Measurements from ENCODE around the gene OR52D1. TPM values are rescaled to one million over a fixed set of nuclear protein-coding genes. Genes with fewer than 3 reads are reported as not detected.

The OR52D1 gene
- total RNA-seq, 1 experiment from 2014 or later, result not detected

DNA sequence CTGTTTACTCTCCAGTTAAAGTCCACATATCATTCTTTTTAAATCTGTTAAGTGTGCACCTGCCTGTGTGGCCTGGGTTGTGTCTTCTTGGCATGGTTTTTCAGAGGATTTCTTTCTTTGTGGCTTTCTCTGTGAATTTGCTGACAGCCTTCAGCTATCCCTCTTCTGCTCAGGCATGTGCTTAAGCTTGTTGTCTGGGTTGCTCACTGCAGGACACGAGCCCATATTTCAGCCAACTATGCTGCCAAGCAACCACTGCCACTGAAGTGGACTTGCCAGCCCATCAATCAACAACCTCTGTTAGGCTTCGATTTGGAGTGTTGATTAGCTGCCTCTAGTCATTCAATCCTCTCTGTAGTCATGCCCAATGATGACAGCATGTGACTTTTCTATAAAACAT is 21.0 kb upstream of the OR52D1 start:
- H3K4me3 Mint-ChIP-seq (ENCODE audit: unreplicated experiment), result no peak overlapping the region

DNA sequence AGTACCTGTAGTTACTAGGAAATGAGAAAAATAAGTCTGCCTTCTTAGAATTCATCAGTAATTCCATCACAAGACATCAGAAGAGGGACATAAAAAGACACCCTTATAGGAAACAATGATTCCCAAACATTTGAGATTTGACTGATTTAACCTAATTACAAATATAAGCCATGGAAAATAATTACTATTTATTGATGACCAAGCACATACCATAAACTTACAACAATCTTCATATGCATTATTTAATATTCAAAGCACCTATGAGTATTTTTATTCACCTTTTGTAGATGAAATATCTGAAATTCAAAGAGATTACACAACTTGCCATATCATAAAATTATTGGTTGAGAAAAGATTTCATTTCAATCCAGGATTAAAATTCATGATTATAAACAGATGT is 14.6 kb upstream of the OR52D1 start:
- Mint-ChIP-seq H3K27ac (ENCODE audit: unreplicated experiment) (no peak overlapping the region), H3K4me3 (ENCODE audit: unreplicated experiment) (no peak overlapping the region), H3K4me1 (ENCODE audit: low read depth, unreplicated experiment) (no peaks in the 10 kb centered on the region), H3K36me3 (ENCODE audit: insufficient read depth, unreplicated experiment) (no peaks in the 10 kb centered on the region), H3K27me3 (ENCODE audit: insufficient read depth, unreplicated experiment) (peaks cover 10% of the 10 kb centered on the region), H3K9me3 (ENCODE audit: unreplicated experiment) (no peaks in the 10 kb centered on the region)
- H3K4me1 ChIP-seq, result no peaks in the 10 kb centered on the region
- H3K4me3 ChIP-seq (ENCODE audit: low read depth, low read length), result no peak overlapping the region
- BruUV-seq (replicated peaks), result no TSS peak
- no peaks in the 10 kb centered on the region for H3K27me3 ChIP-seq (replicated peaks; ENCODE audit: control insufficient read depth, insufficient read depth, low read length)
- no peak for DNase-seq
- H3K36me3 ChIP-seq (ENCODE audit: control insufficient read depth, insufficient read depth, low read length), result no peaks in the 10 kb centered on the region
- CTCF ChIA-PET, result no interaction called here
- no peaks in the 10 kb centered on the region for H3K9me3 ChIP-seq
- POLR2A ChIA-PET, result no interaction called here
- intact Hi-C loops (cut with micrococcal nuclease; ENCODE audit: unreplicated experiment), result loop anchor here (10.0 kb wide), 1 partner anchor 421 kb away; the partner anchor contains the start of gene OR52E5
- TF ChIP-seq, protein P1, sequence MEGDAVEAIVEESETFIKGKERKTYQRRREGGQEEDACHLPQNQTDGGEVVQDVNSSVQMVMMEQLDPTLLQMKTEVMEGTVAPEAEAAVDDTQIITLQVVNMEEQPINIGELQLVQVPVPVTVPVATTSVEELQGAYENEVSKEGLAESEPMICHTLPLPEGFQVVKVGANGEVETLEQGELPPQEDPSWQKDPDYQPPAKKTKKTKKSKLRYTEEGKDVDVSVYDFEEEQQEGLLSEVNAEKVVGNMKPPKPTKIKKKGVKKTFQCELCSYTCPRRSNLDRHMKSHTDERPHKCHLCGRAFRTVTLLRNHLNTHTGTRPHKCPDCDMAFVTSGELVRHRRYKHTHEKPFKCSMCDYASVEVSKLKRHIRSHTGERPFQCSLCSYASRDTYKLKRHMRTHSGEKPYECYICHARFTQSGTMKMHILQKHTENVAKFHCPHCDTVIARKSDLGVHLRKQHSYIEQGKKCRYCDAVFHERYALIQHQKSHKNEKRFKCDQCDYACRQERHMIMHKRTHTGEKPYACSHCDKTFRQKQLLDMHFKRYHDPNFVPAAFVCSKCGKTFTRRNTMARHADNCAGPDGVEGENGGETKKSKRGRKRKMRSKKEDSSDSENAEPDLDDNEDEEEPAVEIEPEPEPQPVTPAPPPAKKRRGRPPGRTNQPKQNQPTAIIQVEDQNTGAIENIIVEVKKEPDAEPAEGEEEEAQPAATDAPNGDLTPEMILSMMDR (IDR thresholded peaks at IDR 0.05; ENCODE audit: insufficient read depth in 1 of 2, low read depth in 1 of 2, low read length in 1 of 2, severe bottlenecking in 1 of 2, unreplicated experiment in 1 of 2), result no peak

More for the DNA sequence above, 21.0 kb upstream of the OR52D1 start:
- no peak for DNase-seq
- Histone ChIP-seq H3K9me3 (no peaks in the 10 kb centered on the region), H3K4me1 (no peaks in the 10 kb centered on the region), H3K4me3 (ENCODE audit: low read depth, low read length) (no peak overlapping the region), H3K36me3 (ENCODE audit: control insufficient read depth, insufficient read depth, low read length) (no peaks in the 10 kb centered on the region), H3K27me3 (replicated peaks; ENCODE audit: control insufficient read depth, insufficient read depth, low read length) (no peaks in the 10 kb centered on the region)
- CTCF ChIA-PET, result no interaction called here
- BruUV-seq (replicated peaks), result no TSS peak
- Mint-ChIP-seq H3K36me3 (ENCODE audit: insufficient read depth, unreplicated experiment) (no peaks in the 10 kb centered on the region), H3K9me3 (ENCODE audit: unreplicated experiment) (no peaks in the 10 kb centered on the region), H3K27me3 (ENCODE audit: insufficient read depth, unreplicated experiment) (peaks cover 14% of the 10 kb centered on the region), H3K4me1 (ENCODE audit: low read depth, unreplicated experiment) (no peaks in the 10 kb centered on the region), H3K27ac (ENCODE audit: unreplicated experiment) (no peak overlapping the region)
- POLR2A ChIA-PET, result no interaction called here
- TF ChIP-seq, protein P1 (IDR thresholded peaks at IDR 0.05; ENCODE audit: insufficient read depth in 1 of 2, low read depth in 1 of 2, low read length in 1 of 2, severe bottlenecking in 1 of 2, unreplicated experiment in 1 of 2), result no peak
- intact Hi-C loops (cut with micrococcal nuclease; ENCODE audit: unreplicated experiment), result no loop called here

DNA sequence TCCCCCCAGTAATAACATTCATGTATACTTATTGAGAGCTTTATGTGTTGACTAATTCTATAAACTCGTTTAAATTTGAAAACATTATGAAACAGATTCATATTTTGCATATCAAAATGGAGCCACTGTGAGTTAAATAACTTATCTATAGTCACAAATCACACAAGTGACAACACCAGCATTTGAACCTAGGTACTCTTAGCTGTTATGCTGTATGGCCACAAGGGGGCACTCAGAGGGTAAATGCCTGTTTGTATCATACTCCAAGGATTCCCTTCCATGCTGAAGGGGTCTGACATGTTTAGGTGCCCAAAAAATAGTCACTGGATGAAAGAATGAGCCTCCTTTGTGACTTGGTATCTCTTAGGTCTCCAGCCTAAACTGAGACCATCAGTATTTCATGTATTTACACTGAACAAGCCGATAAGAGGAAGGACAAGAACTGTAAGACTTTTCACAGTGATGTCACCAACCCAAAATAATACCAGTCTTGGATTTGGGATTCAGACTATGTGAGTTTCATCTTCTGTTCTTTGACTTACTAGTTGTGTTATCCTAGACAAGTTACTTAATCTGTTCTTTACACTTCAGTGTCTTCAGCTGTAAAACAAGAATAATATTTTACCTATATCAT is 12.2 kb upstream of the OR52D1 start:
- H3K4me3 ChIP-seq (ENCODE audit: low read depth, low read length), result no peak overlapping the region
- ChIA-PET POLR2A (no interaction called here), CTCF (interaction anchor here (0.6 to 0.7 kb wide), 2 partner anchors 124 to 138 kb away, joined by 3 read pairs; no protein-coding TSS in a partner anchor)
- Mint-ChIP-seq H3K4me1 (ENCODE audit: low read depth, unreplicated experiment) (no peaks in the 10 kb centered on the region), H3K27ac (ENCODE audit: unreplicated experiment) (no peak overlapping the region), H3K9me3 (ENCODE audit: unreplicated experiment) (no peaks in the 10 kb centered on the region), H3K27me3 (ENCODE audit: insufficient read depth, unreplicated experiment) (no peaks in the 10 kb centered on the region), H3K36me3 (ENCODE audit: insufficient read depth, unreplicated experiment) (no peaks in the 10 kb centered on the region), H3K4me3 (ENCODE audit: unreplicated experiment) (no peak overlapping the region)
- TF ChIP-seq, protein P1 (IDR thresholded peaks at IDR 0.05; ENCODE audit: insufficient read depth in 1 of 2, low read depth in 1 of 2, low read length in 1 of 2, severe bottlenecking in 1 of 2, unreplicated experiment in 1 of 2), result peak; percentile 67 to 71
- H3K27me3 ChIP-seq (replicated peaks; ENCODE audit: control insufficient read depth, insufficient read depth, low read length), result no peaks in the 10 kb centered on the region
- H3K36me3 ChIP-seq (ENCODE audit: control insufficient read depth, insufficient read depth, low read length), result no peaks in the 10 kb centered on the region
- intact Hi-C loops (cut with micrococcal nuclease; ENCODE audit: unreplicated experiment), result loop anchor here (2.0 to 10.0 kb wide), 2 partner anchors 236 to 418 kb away; partner anchors contain the start of gene OR52E5
- H3K9me3 ChIP-seq, result no peaks in the 10 kb centered on the region
- no peaks in the 10 kb centered on the region for H3K4me1 ChIP-seq
- peak in 1 of 2 experiments; percentile 43 for DNase-seq
- no TSS peak for BruUV-seq (replicated peaks)
